ENCODE data around the gene GLI1. TPM values are rescaled to one million over a fixed set of nuclear protein-coding genes. Genes with fewer than 3 reads are reported as not detected.
A peak's percentile ranks its signal among the peaks of the same experiment; 100 is the strongest.

The GLI1 gene
- total and polyA plus RNA-seq, 10 donors = 0.46 to 3.6 (median 1.0) TPM

DNA sequence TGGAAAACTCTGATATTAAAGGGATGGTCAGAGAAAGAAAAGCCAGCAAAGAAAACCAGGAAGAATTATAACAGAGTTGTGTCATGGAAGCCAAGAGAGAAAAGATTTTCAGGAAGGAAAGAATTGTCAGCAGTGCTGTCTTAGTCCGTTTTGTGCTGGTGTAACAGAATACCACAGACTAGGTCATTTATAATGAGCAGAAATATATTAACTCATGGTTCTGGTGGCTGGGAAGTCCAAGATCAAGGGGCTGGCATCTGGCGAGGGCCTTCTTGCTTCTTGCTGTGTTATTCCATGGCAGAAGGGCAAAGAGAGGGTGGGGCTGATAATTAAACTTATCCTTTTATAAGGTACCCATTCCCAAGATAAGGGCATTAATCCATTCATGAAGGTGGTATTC is 10.9 kb upstream of the GLI1 start:
- no peak for TF ChIP-seq POLR2AphosphoS5 (IDR thresholded peaks at IDR 0.05)
- TF ChIP-seq, protein P1, sequence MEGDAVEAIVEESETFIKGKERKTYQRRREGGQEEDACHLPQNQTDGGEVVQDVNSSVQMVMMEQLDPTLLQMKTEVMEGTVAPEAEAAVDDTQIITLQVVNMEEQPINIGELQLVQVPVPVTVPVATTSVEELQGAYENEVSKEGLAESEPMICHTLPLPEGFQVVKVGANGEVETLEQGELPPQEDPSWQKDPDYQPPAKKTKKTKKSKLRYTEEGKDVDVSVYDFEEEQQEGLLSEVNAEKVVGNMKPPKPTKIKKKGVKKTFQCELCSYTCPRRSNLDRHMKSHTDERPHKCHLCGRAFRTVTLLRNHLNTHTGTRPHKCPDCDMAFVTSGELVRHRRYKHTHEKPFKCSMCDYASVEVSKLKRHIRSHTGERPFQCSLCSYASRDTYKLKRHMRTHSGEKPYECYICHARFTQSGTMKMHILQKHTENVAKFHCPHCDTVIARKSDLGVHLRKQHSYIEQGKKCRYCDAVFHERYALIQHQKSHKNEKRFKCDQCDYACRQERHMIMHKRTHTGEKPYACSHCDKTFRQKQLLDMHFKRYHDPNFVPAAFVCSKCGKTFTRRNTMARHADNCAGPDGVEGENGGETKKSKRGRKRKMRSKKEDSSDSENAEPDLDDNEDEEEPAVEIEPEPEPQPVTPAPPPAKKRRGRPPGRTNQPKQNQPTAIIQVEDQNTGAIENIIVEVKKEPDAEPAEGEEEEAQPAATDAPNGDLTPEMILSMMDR (IDR thresholded peaks at IDR 0.05 in 8 of 11, conservative IDR thresholded peaks at IDR 0.05 in 3 of 11) = no peak
- TF ChIP-seq POLR2A (IDR thresholded peaks at IDR 0.05) = no peak
- DNase-seq = peak; percentile 1
- H3K36me3 ChIP-seq = no peaks in the 10 kb centered on the region
- no peaks in the 10 kb centered on the region for H3K9me3 ChIP-seq
- no peak overlapping the region for H3K4me3 ChIP-seq
- intact Hi-C loops (cut with DNase I; ENCODE audit: low total_unique reads) = no loop called here
- H3K27ac ChIP-seq = no peak overlapping the region
- H3K27me3 ChIP-seq (replicated peaks in 1 of 7) = peaks cover 0 to 7% (median 0%) of the 10 kb centered on the region in 7 donors
- peaks cover 0 to 8% (median 0%) of the 10 kb centered on the region in 6 donors for H3K4me1 ChIP-seq
- 61 to 83% (median 76%) methylated on average over 2 of the region's 2 CpGs for WGBS, 5 donors

- Histone ChIP-seq H3K9me3 (no peaks in the 10 kb centered on the region), H3K27me3 (replicated peaks in 1 of 7) (peaks cover 0 to 7% (median 0%) of the 10 kb centered on the region in 7 donors), H3K36me3 (no peaks in the 10 kb centered on the region), H3K4me3 (no peak overlapping the region), H3K4me1 (peaks cover 0 to 8% (median 0%) of the 10 kb centered on the region in 6 donors), H3K27ac (no peak overlapping the region)
- 80 to 97% (median 96%) methylated on average over 1 to 7 of the region's 7 CpGs for WGBS, 5 donors
- intact Hi-C loops (cut with DNase I; ENCODE audit: low total_unique reads) = no loop called here
- TF ChIP-seq, protein P1 (IDR thresholded peaks at IDR 0.05 in 8 of 11, conservative IDR thresholded peaks at IDR 0.05 in 3 of 11) = no peak
- no peak for TF ChIP-seq POLR2A (IDR thresholded peaks at IDR 0.05)
- TF ChIP-seq POLR2AphosphoS5 (IDR thresholded peaks at IDR 0.05) = no peak
- DNase-seq = peak; percentile 22
These were observed 10.2 kb upstream of the GLI1 start for GRCh38 chr12:57449375-57449774.

- TF ChIP-seq POLR2A (IDR thresholded peaks at IDR 0.05) (no peak), POLR2AphosphoS5 (IDR thresholded peaks at IDR 0.05) (no peak)
- TF ChIP-seq, protein P1 (IDR thresholded peaks at IDR 0.05 in 8 of 11, conservative IDR thresholded peaks at IDR 0.05 in 3 of 11) = no peak
- no peak overlapping the region for H3K4me3 ChIP-seq
- 73 to 100% (median 97%) methylated on average over 3 of the region's 3 CpGs for WGBS, 5 donors
- intact Hi-C loops (cut with DNase I; ENCODE audit: low total_unique reads) = loop anchor here (5.0 kb wide), 1 partner anchor 188 kb away; no protein-coding TSS in a partner anchor
- no peaks in the 10 kb centered on the region for H3K36me3 ChIP-seq
- peaks cover 0 to 8% (median 0%) of the 10 kb centered on the region in 6 donors for H3K4me1 ChIP-seq
- no peaks in the 10 kb centered on the region for H3K9me3 ChIP-seq
- DNase-seq = no peak
- H3K27ac ChIP-seq = no peak overlapping the region
- peaks cover 0 to 7% (median 0%) of the 10 kb centered on the region in 7 donors for H3K27me3 ChIP-seq (replicated peaks in 1 of 7)
These were observed 9.5 kb upstream of the GLI1 start for GRCh38 chr12:57450057-57450456.

GRCh38 chr12:57451233-57451778 is 8.3 kb upstream of the GLI1 start:
- H3K4me3 ChIP-seq = no peak overlapping the region

More at GRCh38 chr12:57451233-57451778, 8.3 kb upstream of the GLI1 start:
- no peak overlapping the region for H3K27ac ChIP-seq
- no peak for TF ChIP-seq POLR2AphosphoS5 (IDR thresholded peaks at IDR 0.05)
- TF ChIP-seq POLR2A (IDR thresholded peaks at IDR 0.05) = no peak
- TF ChIP-seq, protein P1 (IDR thresholded peaks at IDR 0.05 in 8 of 11, conservative IDR thresholded peaks at IDR 0.05 in 3 of 11) = no peak
- intact Hi-C loops (cut with DNase I; ENCODE audit: low total_unique reads) = loop anchor here (5.0 kb wide), 1 partner anchor 189 kb away; no protein-coding TSS in a partner anchor
- H3K4me1 ChIP-seq = peaks cover 0 to 19% (median 3%) of the 10 kb centered on the region in 6 donors
- H3K9me3 ChIP-seq = no peaks in the 10 kb centered on the region
- peak; percentile 54 for DNase-seq
- 63 to 83% (median 78%) methylated on average over 6 of the region's 6 CpGs for WGBS, 5 donors
- no peaks in the 10 kb centered on the region for H3K36me3 ChIP-seq
- peaks cover 0 to 7% (median 0%) of the 10 kb centered on the region in 7 donors for H3K27me3 ChIP-seq (replicated peaks in 1 of 7)
